H1 (cell line): ENCODE results near the gene P2RX2. TPM values are rescaled to one million over a fixed set of nuclear protein-coding genes. Genes with fewer than 3 reads are reported as not detected.
A peak's percentile ranks its signal among the peaks of the same experiment; 100 is the strongest.

ENCODE experiments used
- CTCF ChIA-PET: fragments of 300-600 bp; sonication (Branson Sonifier 250); formaldehyde crosslinking; loops from one replicate; lab custom pipeline; 2021; ENCODE audit not compliant: partially characterized antibody; lab: Charles Lee
- POLR2A ChIA-PET: fragments of 300-600 bp; sonication (Branson Sonifier 250); formaldehyde crosslinking; loops from one replicate; lab custom pipeline; 2021; ENCODE audit warnings: inconsistent platforms; ENCODE audit not compliant: partially characterized antibody; lab: Charles Lee
- DNase-seq, 2 experiments: peaks; one replicate each; pipeline versions ENCODE4 v3.0.0 to v3.0.0-alpha.2; 2010 to 2022; ENCODE audit warnings: low spot score in 2 of 2, low read depth in 1 of 2, mixed read lengths in 1 of 2
- FAIRE-seq: peaks from 2 replicates; lab custom pipeline; 2011; peaks lifted over from hg19 to GRCh38; lab: Jason Lieb, UNC
- H2AFZ ChIP-seq: 2 replicates; pipeline ENCODE4 v1.8.1; 2012; ENCODE audit warnings: low read length, inconsistent platforms
- H2AK5ac ChIP-seq: 2 replicates; pipeline ENCODE4 v1.6.1; 2013; ENCODE audit warnings: low read depth, low read length
- H2BK120ac ChIP-seq: replicated peaks from 2 replicates; pipeline ENCODE3; 2013; ENCODE audit warnings: low read depth, low read length, inconsistent platforms
- H2BK12ac ChIP-seq: 2 replicates; pipeline ENCODE4 v1.6.1; 2013; ENCODE audit warnings: low read depth, low read length
- H2BK15ac ChIP-seq: 2 replicates; pipeline ENCODE4 v1.6.1; 2013; ENCODE audit warnings: low read length
- H2BK20ac ChIP-seq: 2 replicates; pipeline ENCODE4 v1.6.1; 2013; ENCODE audit warnings: low read length
- H2BK5ac ChIP-seq: 2 replicates; pipeline ENCODE4 v1.6.1; 2013; ENCODE audit warnings: low read depth, low read length
- H3K14ac ChIP-seq: 2 replicates; pipeline ENCODE4 v1.6.1; 2013; ENCODE audit warnings: inconsistent platforms; ENCODE audit not compliant: insufficient read length
- H3K18ac ChIP-seq: 2 replicates; pipeline ENCODE4 v1.6.1; 2013; ENCODE audit warnings: low read length; ENCODE audit errors: extremely low read depth
- H3K23ac ChIP-seq: 2 replicates; pipeline ENCODE4 v1.6.1; 2013; ENCODE audit warnings: inconsistent platforms; ENCODE audit not compliant: insufficient read length
- H3K23me2 ChIP-seq: 2 replicates; pipeline ENCODE4 v1.6.1; 2013; ENCODE audit warnings: low read depth, low read length
- H3K27ac ChIP-seq: 2 replicates; pipeline ENCODE4 v1.6.1; 2011; ENCODE audit warnings: low read depth, low read length, inconsistent platforms
- H3K27me3 ChIP-seq, 4 experiments: replicated peaks in 1 of 4; 1 replicate in 1 of 4; 2 replicates in 3 of 4; pipeline versions ENCODE4 v1.6.1 to v1.8.1; 2011 to 2013; ENCODE audit warnings: low read length in 3 of 4, mild to moderate bottlenecking in 3 of 4, inconsistent platforms in 2 of 4, mixed read lengths in 2 of 4, moderate library complexity in 1 of 4; ENCODE audit not compliant: control insufficient read depth in 3 of 4, insufficient read depth in 3 of 4; ENCODE audit errors: extremely low read depth in 1 of 4
- H3K36me3 ChIP-seq, 4 experiments: 2 replicates each; pipeline versions ENCODE4 v1.6.1 to v1.8.1; 2011 to 2013; ENCODE audit warnings: mild to moderate bottlenecking in 4 of 4, low read length in 3 of 4, moderate library complexity in 2 of 4, control low read depth in 1 of 4, inconsistent platforms in 1 of 4; ENCODE audit not compliant: insufficient read depth in 4 of 4, control insufficient read depth in 2 of 4
- H3K4ac ChIP-seq: replicated peaks from 2 replicates; pipeline ENCODE3; 2013; ENCODE audit warnings: low read length, low read depth, mixed read lengths, inconsistent platforms; ENCODE audit not compliant: insufficient read length
- H3K4me1 ChIP-seq, 4 experiments: replicated peaks in 1 of 4; 1 replicate in 1 of 4; 2 replicates in 3 of 4; pipeline versions ENCODE4 v1.6.1 to v1.8.1; 2011 to 2013; ENCODE audit warnings: low read length in 3 of 4, inconsistent platforms in 2 of 4, mixed read lengths in 1 of 4; ENCODE audit not compliant: insufficient read depth in 4 of 4, control insufficient read depth in 3 of 4
- H3K4me2 ChIP-seq, 2 experiments: 2 replicates each; pipeline versions ENCODE4 v1.6.1 to v1.8.1; 2011 to 2013; ENCODE audit warnings: low read depth in 2 of 2, low read length in 2 of 2, control low read depth in 1 of 2, inconsistent platforms in 1 of 2, mild to moderate bottlenecking in 1 of 2; ENCODE audit not compliant: insufficient read depth in 1 of 2
- H3K4me3 ChIP-seq, 4 experiments: fragments of 200-600, 300-600 bp in 1 of 4; sonication (generic), shearing (Covaris generic), sonication (Bioruptor Twin) in 1 of 4; 2 replicates each; pipeline versions ENCODE4 v1.5.1 to v1.8.1; 2011 to 2016; ENCODE audit warnings: low read length in 4 of 4, low read depth in 3 of 4, control low read depth in 2 of 4, inconsistent platforms in 2 of 4, mild to moderate bottlenecking in 2 of 4, mixed read lengths in 1 of 4, moderate library complexity in 1 of 4; ENCODE audit not compliant: insufficient read depth in 2 of 4; ENCODE audit errors: extremely low read depth in 1 of 4
- H3K56ac ChIP-seq: replicated peaks from 2 replicates; pipeline ENCODE3; 2013; ENCODE audit warnings: low read depth, mild to moderate bottlenecking, mixed read lengths, low read length, inconsistent platforms; ENCODE audit not compliant: insufficient read length
- H3K79me1 ChIP-seq: 2 replicates; pipeline ENCODE4 v1.6.1; 2013; ENCODE audit warnings: low read depth, low read length, control low read depth
- H3K79me2 ChIP-seq, 2 experiments: 2 replicates each; pipeline versions ENCODE4 v1.6.1 to v1.8.1; 2012 to 2013; ENCODE audit warnings: low read length in 2 of 2, mild to moderate bottlenecking in 2 of 2, inconsistent platforms in 1 of 2; ENCODE audit not compliant: insufficient read depth in 2 of 2, control insufficient read depth in 1 of 2
- H3K9ac ChIP-seq, 4 experiments: replicated peaks in 1 of 4; 1 replicate in 1 of 4; 2 replicates in 3 of 4; pipeline versions ENCODE4 v1.6.1 to v1.8.1; 2011 to 2013; ENCODE audit warnings: low read depth in 3 of 4, low read length in 3 of 4, control low read depth in 2 of 4, mild to moderate bottlenecking in 2 of 4, moderate library complexity in 2 of 4, inconsistent platforms in 1 of 4; ENCODE audit errors: extremely low read depth in 1 of 4
- H3K9me3 ChIP-seq, 2 experiments: 2 replicates each; pipeline versions ENCODE4 v1.6.1 to v1.8.1; 2012 to 2013; ENCODE audit warnings: mild to moderate bottlenecking in 2 of 2, moderate library complexity in 2 of 2, control low read depth in 1 of 2, inconsistent platforms in 1 of 2, low read depth in 1 of 2, low read length in 1 of 2, mixed read lengths in 1 of 2; ENCODE audit not compliant: insufficient read depth in 2 of 2
- H4K20me1 ChIP-seq, 2 experiments: replicated peaks in 1 of 2; 2 replicates each; pipeline versions ENCODE3 to v1.8.1; 2011 to 2013; ENCODE audit warnings: inconsistent platforms in 2 of 2, low read length in 2 of 2, mild to moderate bottlenecking in 1 of 2; ENCODE audit not compliant: insufficient read depth in 2 of 2, control insufficient read depth in 1 of 2
- H4K5ac ChIP-seq: 2 replicates; pipeline ENCODE4 v1.6.1; 2013; ENCODE audit warnings: low read length, low read depth, mixed read lengths, inconsistent platforms; ENCODE audit not compliant: insufficient read length
- H4K8ac ChIP-seq: 2 replicates; pipeline ENCODE4 v1.8.0; 2013; ENCODE audit warnings: mild to moderate bottlenecking, moderate library complexity, low read length, inconsistent platforms; ENCODE audit not compliant: insufficient read depth; ENCODE audit errors: extremely low read depth
- H4K91ac ChIP-seq: replicated peaks from 2 replicates; pipeline ENCODE3; 2013; ENCODE audit warnings: low read length, mixed read lengths, inconsistent platforms; ENCODE audit not compliant: insufficient read length
- ASH2L ChIP-seq: fragments of 200-600, 300-600 bp; sonication (generic); IDR thresholded peaks from one replicate; pipeline ENCODE4 v1.7.1; 2017; ENCODE audit warnings: low read length
- CEBPB ChIP-seq: IDR thresholded peaks from 2 replicates; pipeline ENCODE4 v1.6.1; 2012; ENCODE audit warnings: low read depth, low read length
- CHD1 ChIP-seq: IDR thresholded peaks from 2 replicates; pipeline ENCODE4 v1.6.1; 2012; ENCODE audit warnings: low read depth, low read length, improper control_type of control experiment
- EZH2 ChIP-seq: fragments of 200-600 bp; sonication (generic); IDR thresholded peaks from 2 replicates; pipeline ENCODE4 v1.7.1; 2012; ENCODE audit warnings: low read depth, mild to moderate bottlenecking, moderate library complexity, low read length, inconsistent platforms; ENCODE audit not compliant: severe bottlenecking
- HDAC2 ChIP-seq, 2 experiments: fragments of 300-600 bp in 1 of 2; sonication (generic) in 1 of 2; IDR thresholded peaks; 2 replicates each; pipeline ENCODE4 v1.6.1; 2011 to 2012; ENCODE audit warnings: low read depth in 2 of 2, low read length in 2 of 2, mild to moderate bottlenecking in 2 of 2, moderate library complexity in 2 of 2, borderline replicate concordance in 1 of 2, inconsistent platforms in 1 of 2
- JUND ChIP-seq: IDR thresholded peaks from 2 replicates; pipeline ENCODE4 v1.6.1; 2011; ENCODE audit warnings: mild to moderate bottlenecking, improper control_type of control experiment, low read length
- RAD21 ChIP-seq, 2 experiments: IDR thresholded peaks in 1 of 2; conservative IDR thresholded peaks in 1 of 2; 2 replicates each; pipeline ENCODE4 v1.6.1; 2011; ENCODE audit warnings: low read depth in 2 of 2, low read length in 2 of 2, improper control_type of control experiment in 1 of 2, inconsistent platforms in 1 of 2, mild to moderate bottlenecking in 1 of 2, moderate library complexity in 1 of 2
- SAP30 ChIP-seq: fragments of 300-600 bp; sonication (generic); IDR thresholded peaks from 2 replicates; pipeline ENCODE4 v1.7.1; 2012; ENCODE audit warnings: low read length, moderate library complexity, mild to moderate bottlenecking, inconsistent platforms; ENCODE audit not compliant: insufficient read depth, insufficient replicate concordance
- SP1 ChIP-seq: IDR thresholded peaks from 2 replicates; pipeline ENCODE4 v1.6.1; 2011; ENCODE audit warnings: low read depth, low read length
- SUZ12 ChIP-seq: fragments of 200-600 bp; sonication (generic); IDR thresholded peaks from 2 replicates; pipeline ENCODE4 v1.6.1; 2012; ENCODE audit warnings: mild to moderate bottlenecking, inconsistent platforms, low read length, moderate library complexity, mixed read lengths
- TAF7 ChIP-seq: optimal IDR thresholded peaks from 2 replicates; pipeline ENCODE3; 2011; ENCODE audit warnings: low read depth, mild to moderate bottlenecking, inconsistent platforms, low read length, moderate library complexity, borderline replicate concordance
- WGBS, 2 experiments: shearing (Covaris generic) in 1 of 2; methylation state at CpG; one replicate each; pipeline versions ENCODE4 v1.1.6 to v1.1.7; 2013 to 2015; ENCODE audit warnings: low lambda C conversion rate in 2 of 2, mixed read lengths in 2 of 2, inconsistent platforms in 1 of 2, low coverage in 1 of 2, missing lambda C conversion rate in 1 of 2; ENCODE audit not compliant: insufficient replicate concordance in 2 of 2, insufficient coverage in 1 of 2, insufficient read length in 1 of 2; ENCODE audit errors: extremely low coverage in 1 of 2, missing lambda C conversion rate in 1 of 2; 5-methylcytosine and 5-hydroxymethylcytosine counted together
- polyA plus RNA-seq, 7 experiments: library from polyadenylated mRNA; depleted of rRNA in 3 of 7; stranded (reverse) in 5 of 7; unstranded in 2 of 7; fragments of >200 nt in 5 of 7; fragments of 200-250 nt in 2 of 7; gene quantifications; 1 replicate in 5 of 7; 2 replicates in 1 of 7; 4 replicates in 1 of 7; pipeline versions ENCODE4 v1.2.1 to v1.2.3, GENCODE V29; 2011 to 2013; ENCODE audit warnings: missing spikeins in 2 of 7, mixed read lengths in 2 of 7
- total RNA-seq: library from RNA; stranded (reverse); fragmentation: NEBNext Ultra II Directional; extraction: Animal tissue kit (Norgen Biotek cat#: 25700); gene quantifications from 2 replicates; pipeline ENCODE4 v1.2.1, GENCODE V29; 2021

Gene P2RX2
- total and polyA plus RNA-seq, 2 of the 8 experiments (the other 6 are each of a cell fraction or from before 2014, with no cell fraction given): 0.84 to 2.2 TPM

GRCh38 chr12:132638541-132639408, 20.2 kb downstream of the P2RX2 start:
- no peak overlapping the region for H3K18ac ChIP-seq
- POLR2A ChIA-PET: interaction anchor here (1.2 to 1.3 kb wide), 4 partner anchors 9 to 123 kb away, joined by 3 to 5 read pairs (median 4); partner anchors contain the start of genes ANKLE2 and P2RX2
- H3K23me2 ChIP-seq: no peaks in the 10 kb centered on the region
- no peak overlapping the region for H3K27ac ChIP-seq
- peaks cover 7 to 33% of the 10 kb centered on the region in 2 experiments for H4K20me1 ChIP-seq
- no peak overlapping the region for H3K9ac ChIP-seq
- H3K4me2 ChIP-seq: no peak overlapping the region
- H3K79me2 ChIP-seq: no peaks in the 10 kb centered on the region
- no peak overlapping the region for H2BK15ac ChIP-seq
- peak overlapping the region; percentile 28; the same call in 1 of the 2 replicates for H2BK5ac ChIP-seq
- H3K23ac ChIP-seq: no peak overlapping the region
- H2AFZ ChIP-seq: no peak overlapping the region
- no peak overlapping the region for H3K56ac ChIP-seq
- 89% methylated on average over 25 of the region's 25 CpGs; no CpG with 5 or more reads in 1 of the 2 experiments for WGBS, 2 experiments
- FAIRE-seq (peak; percentile 88), DNase-seq (peak in 1 of 2 experiments; percentile 60)
- no peaks in the 10 kb centered on the region; the same call in 1 of the 2 replicates for H3K79me1 ChIP-seq
- CTCF ChIA-PET: interaction anchor here (0.5 to 9.3 kb wide), 34 partner anchors 9 to 505 kb away, joined by 3 to 61 read pairs (median 4); partner anchors contain the start of gene LRCOL1
- H3K4me1 ChIP-seq: no peaks in the 10 kb centered on the region
- no peak overlapping the region for H4K91ac ChIP-seq
- no peak overlapping the region for H3K4me3 ChIP-seq
- no peak overlapping the region for H2BK120ac ChIP-seq
- H2BK20ac ChIP-seq: no peak overlapping the region
- no peak overlapping the region for H2AK5ac ChIP-seq
- H3K27me3 ChIP-seq: no peaks in the 10 kb centered on the region
- peaks cover 47 to 82% (median 73%) of the 10 kb centered on the region in 4 experiments for H3K36me3 ChIP-seq
- no peak overlapping the region for H2BK12ac ChIP-seq
- no peak overlapping the region for H3K4ac ChIP-seq
- no peaks in the 10 kb centered on the region for H3K9me3 ChIP-seq
- H3K14ac ChIP-seq: no peak overlapping the region
- no peak overlapping the region for H4K8ac ChIP-seq
- H4K5ac ChIP-seq: no peak overlapping the region
- TF ChIP-seq EZH2 (no peak), CHD1 (no peak), CEBPB (no peak), ASH2L (no peak), HDAC2 (IDR thresholded peaks at IDR 0.05; ENCODE audit: borderline replicate concordance in 1 of 2, low read depth in 2 of 2, low read length in 2 of 2) (no peak), SUZ12 (no peak), RAD21 (IDR thresholded peaks at IDR 0.05 in 1 of 2, conservative IDR thresholded peaks at IDR 0.05 in 1 of 2; ENCODE audit: low read depth in 2 of 2, low read length in 2 of 2) (peak in 1 of 2 experiments; percentile 38; a peak in 2 of 4 replicates), TAF7 (no peak), JUND (no peak), SAP30 (no peak), SP1 (no peak)
